HEK293 (cell line): ENCODE data around the gene RAD9B.

Source experiments
- EGR2 ChIP-seq: fragments of 450-650 bp; formaldehyde crosslinking; IDR thresholded peaks from 2 replicates; pipeline ENCODE4 v1.5.1; 2016; ENCODE audit warnings: low read depth, missing biosample characterization, missing genetic modification characterization
- GFI1B ChIP-seq: fragments of 450-650 bp; formaldehyde crosslinking; IDR thresholded peaks from 2 replicates; pipeline ENCODE4 v1.5.1; 2016; ENCODE audit warnings: missing biosample characterization, missing genetic modification characterization
- HOXC10 ChIP-seq: sonication (generic); formaldehyde crosslinking; IDR thresholded peaks from 2 replicates; pipeline ENCODE4 v1.8.1; 2023; ENCODE audit warnings: mild to moderate bottlenecking, missing genetic modification reagents
- HOXD13 ChIP-seq: sonication (generic); formaldehyde crosslinking; IDR thresholded peaks from 2 replicates; pipeline ENCODE4 v1.8.0; 2022; ENCODE audit warnings: missing genetic modification reagents, borderline replicate concordance
- PRDM1 ChIP-seq: fragments of 450-650 bp; formaldehyde crosslinking; IDR thresholded peaks from 2 replicates; pipeline ENCODE4; 2016; ENCODE audit warnings: missing biosample characterization, missing genetic modification characterization
- SALL2 ChIP-seq: fragments of 450-650 bp; formaldehyde crosslinking; IDR thresholded peaks from 2 replicates; pipeline ENCODE4 v1.5.0; 2017; ENCODE audit warnings: missing biosample characterization, mild to moderate bottlenecking, missing genetic modification characterization, borderline replicate concordance
- SP7 ChIP-seq: fragments of 450-650 bp; formaldehyde crosslinking; IDR thresholded peaks from 2 replicates; pipeline ENCODE4 v1.5.1; 2016; ENCODE audit warnings: missing biosample characterization, missing genetic modification characterization
- YY1 ChIP-seq: fragments of 450-650 bp; formaldehyde crosslinking; IDR thresholded peaks from 2 replicates; pipeline ENCODE4 v1.5.1; 2018; ENCODE audit warnings: missing biosample characterization, missing genetic modification characterization
- ZBTB17 ChIP-seq: fragments of 450-650 bp; formaldehyde crosslinking; IDR thresholded peaks from 2 replicates; pipeline ENCODE4 v1.5.1; 2016; ENCODE audit warnings: missing biosample characterization, missing genetic modification characterization
- ZBTB21 ChIP-seq: fragments of 450-650 bp; formaldehyde crosslinking; IDR thresholded peaks from 2 replicates; pipeline ENCODE4 v1.5.1; 2017; ENCODE audit warnings: missing biosample characterization, missing genetic modification characterization
- ZFP3 ChIP-seq: fragments of 450-650 bp; formaldehyde crosslinking; IDR thresholded peaks from 2 replicates; pipeline ENCODE4 v1.5.1; 2016; ENCODE audit warnings: low read depth, missing biosample characterization, missing genetic modification characterization
- ZNF114 ChIP-seq: fragments of 450-650 bp; formaldehyde crosslinking; IDR thresholded peaks from 2 replicates; pipeline ENCODE4 v1.5.0; 2017; ENCODE audit warnings: missing biosample characterization, missing genetic modification characterization
- ZNF140 ChIP-seq: fragments of 450-650 bp; formaldehyde crosslinking; IDR thresholded peaks from 2 replicates; pipeline ENCODE4 v1.5.1; 2016; ENCODE audit warnings: missing biosample characterization, missing genetic modification characterization
- ZNF148 ChIP-seq: fragments of 450-650 bp; formaldehyde crosslinking; IDR thresholded peaks from 2 replicates; pipeline ENCODE4 v1.5.0; 2017; ENCODE audit warnings: missing biosample characterization, missing genetic modification characterization, borderline replicate concordance
- ZNF202 ChIP-seq: fragments of 450-650 bp; formaldehyde crosslinking; IDR thresholded peaks from 2 replicates; pipeline ENCODE4 v1.5.1; 2016; ENCODE audit warnings: missing biosample characterization, missing genetic modification characterization, borderline replicate concordance
- ZNF221 ChIP-seq: fragments of 450-650 bp; formaldehyde crosslinking; IDR thresholded peaks from 2 replicates; pipeline ENCODE4 v1.5.1; 2017; ENCODE audit warnings: missing biosample characterization, missing genetic modification characterization, borderline replicate concordance
- ZNF292 ChIP-seq: fragments of 450-650 bp; formaldehyde crosslinking; IDR thresholded peaks from 2 replicates; pipeline ENCODE4 v1.5.1; 2016; ENCODE audit warnings: low read depth, missing biosample characterization, missing genetic modification characterization, borderline replicate concordance
- ZNF404 ChIP-seq: fragments of 450-650 bp; formaldehyde crosslinking; IDR thresholded peaks from 2 replicates; pipeline ENCODE4 v1.5.1; 2017; ENCODE audit warnings: missing biosample characterization, missing genetic modification characterization
- ZNF449 ChIP-seq: fragments of 450-650 bp; formaldehyde crosslinking; IDR thresholded peaks from 2 replicates; pipeline ENCODE4 v1.5.1; 2017; ENCODE audit warnings: missing biosample characterization, mild to moderate bottlenecking, missing genetic modification characterization, moderate library complexity
- ZNF473 ChIP-seq: fragments of 450-650 bp; formaldehyde crosslinking; IDR thresholded peaks from 2 replicates; pipeline ENCODE4 v1.5.1; 2017; ENCODE audit warnings: missing biosample characterization, missing genetic modification characterization
- ZNF501 ChIP-seq: fragments of 450-650 bp; formaldehyde crosslinking; IDR thresholded peaks from 2 replicates; pipeline ENCODE4 v1.5.1; 2016; ENCODE audit warnings: missing biosample characterization, missing genetic modification characterization
- ZNF548 ChIP-seq: fragments of 450-650 bp; formaldehyde crosslinking; IDR thresholded peaks from 2 replicates; pipeline ENCODE4 v1.5.1; 2016; ENCODE audit warnings: missing biosample characterization, missing genetic modification characterization
- ZNF626 ChIP-seq: fragments of 450-650 bp; sonication (Bioruptor Pico); formaldehyde crosslinking; IDR thresholded peaks from 2 replicates; pipeline ENCODE4 v1.5.1; 2018; ENCODE audit warnings: missing biosample characterization, missing genetic modification characterization, inconsistent platforms
- ZNF654 ChIP-seq: fragments of 450-650 bp; formaldehyde crosslinking; IDR thresholded peaks from 2 replicates; pipeline ENCODE4 v1.5.1; 2016; ENCODE audit warnings: low read depth, missing biosample characterization, missing genetic modification characterization
- ZNF777 ChIP-seq: fragments of 450-650 bp; formaldehyde crosslinking; IDR thresholded peaks from 2 replicates; pipeline ENCODE4 v1.5.1; 2017; ENCODE audit warnings: missing biosample characterization, missing genetic modification characterization, borderline replicate concordance
- ZNF792 ChIP-seq: fragments of 450-650 bp; formaldehyde crosslinking; IDR thresholded peaks from 2 replicates; pipeline ENCODE4 v1.5.1; 2016; ENCODE audit warnings: missing biosample characterization, missing genetic modification characterization
- TF ChIP-seq, protein P1 (sequence below): fragments of 450-650 bp; formaldehyde crosslinking; IDR thresholded peaks from 2 replicates; pipeline ENCODE4 v1.5.1; 2016; ENCODE audit warnings: missing biosample characterization, missing genetic modification characterization, low read depth
- TF ChIP-seq, protein P2 (sequence below): fragments of 450-650 bp; formaldehyde crosslinking; IDR thresholded peaks from 2 replicates; pipeline ENCODE4 v1.5.1; 2016; ENCODE audit warnings: missing biosample characterization, missing genetic modification characterization, borderline replicate concordance
- TF ChIP-seq, protein P3 (sequence below): fragments of 450-650 bp; formaldehyde crosslinking; IDR thresholded peaks from 2 replicates; pipeline ENCODE4 v1.5.1; 2016; ENCODE audit warnings: missing biosample characterization, missing genetic modification characterization

RAD9B gene

DNA sequence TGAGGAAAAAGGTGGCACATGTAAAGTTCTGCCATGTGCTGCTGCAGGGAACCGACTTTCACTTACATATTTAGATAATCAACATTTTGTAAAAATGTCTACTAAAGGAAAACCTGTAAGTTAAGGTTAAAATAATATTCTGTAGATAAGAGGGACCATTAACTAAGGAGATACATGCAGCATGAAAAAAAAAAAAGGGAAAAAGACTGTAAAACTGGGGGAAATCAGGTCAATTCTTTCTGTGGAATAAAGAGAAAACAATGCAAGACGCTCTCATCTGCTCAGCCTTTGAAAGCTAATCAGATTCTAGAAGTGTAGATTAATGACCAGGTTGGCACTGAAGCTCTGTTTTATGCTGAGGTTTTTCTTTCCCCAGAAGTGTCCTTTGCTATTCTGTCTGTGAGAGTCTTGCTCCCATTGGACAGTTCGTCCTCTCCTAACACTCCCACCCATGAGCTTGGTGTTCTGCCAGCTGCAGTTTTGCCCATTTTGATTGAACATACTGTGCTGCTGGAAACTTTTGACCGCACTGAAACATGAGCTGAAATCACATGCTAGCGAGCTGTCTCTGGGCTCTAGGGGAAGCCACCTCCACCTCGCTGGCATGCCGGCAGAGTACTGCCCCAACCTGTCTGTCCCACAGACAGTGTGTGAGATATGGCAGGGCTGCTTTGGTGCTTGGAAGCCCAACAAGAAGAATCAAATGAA, 41.3 kb downstream of the RAD9B start (continued):
- TF ChIP-seq, protein P1, sequence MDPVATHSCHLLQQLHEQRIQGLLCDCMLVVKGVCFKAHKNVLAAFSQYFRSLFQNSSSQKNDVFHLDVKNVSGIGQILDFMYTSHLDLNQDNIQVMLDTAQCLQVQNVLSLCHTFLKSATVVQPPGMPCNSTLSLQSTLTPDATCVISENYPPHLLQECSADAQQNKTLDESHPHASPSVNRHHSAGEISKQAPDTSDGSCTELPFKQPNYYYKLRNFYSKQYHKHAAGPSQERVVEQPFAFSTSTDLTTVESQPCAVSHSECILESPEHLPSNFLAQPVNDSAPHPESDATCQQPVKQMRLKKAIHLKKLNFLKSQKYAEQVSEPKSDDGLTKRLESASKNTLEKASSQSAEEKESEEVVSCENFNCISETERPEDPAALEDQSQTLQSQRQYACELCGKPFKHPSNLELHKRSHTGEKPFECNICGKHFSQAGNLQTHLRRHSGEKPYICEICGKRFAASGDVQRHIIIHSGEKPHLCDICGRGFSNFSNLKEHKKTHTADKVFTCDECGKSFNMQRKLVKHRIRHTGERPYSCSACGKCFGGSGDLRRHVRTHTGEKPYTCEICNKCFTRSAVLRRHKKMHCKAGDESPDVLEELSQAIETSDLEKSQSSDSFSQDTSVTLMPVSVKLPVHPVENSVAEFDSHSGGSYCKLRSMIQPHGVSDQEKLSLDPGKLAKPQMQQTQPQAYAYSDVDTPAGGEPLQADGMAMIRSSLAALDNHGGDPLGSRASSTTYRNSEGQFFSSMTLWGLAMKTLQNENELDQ, result no peak
- TF ChIP-seq ZBTB17 (tag by site-specific recombination) (peak; percentile 94), ZNF140 (no peak), EGR2 (no peak), ZNF792 (no peak), ZNF654 (tag by site-specific recombination) (no peak), PRDM1 (tag by site-specific recombination) (peak; percentile 72; the same call in 1 of the 2 replicates), ZNF404 (no peak), ZNF548 (tag by site-specific recombination) (no peak), ZFP3 (tag by site-specific recombination) (no peak), HOXC10 (CRISPR knock-in tag) (no peak), ZNF473 (tag by site-specific recombination) (no peak), HOXD13 (CRISPR knock-in tag) (no peak), ZNF501 (no peak), ZNF221 (tag by site-specific recombination) (no peak), SALL2 (no peak), ZNF292 (tag by site-specific recombination) (no peak), YY1 (tag by site-specific recombination) (no peak), ZNF202 (tag by site-specific recombination) (no peak), ZNF626 (tag by site-specific recombination) (no peak), ZBTB21 (tag by site-specific recombination) (no peak), ZNF148 (no peak), GFI1B (tag by site-specific recombination) (peak; percentile 58), ZNF114 (no peak), ZNF449 (tag by site-specific recombination) (peak; percentile 91), SP7 (tag by site-specific recombination) (peak; percentile 90), ZNF777 (tag by site-specific recombination) (no peak)
- TF ChIP-seq, protein P2, sequence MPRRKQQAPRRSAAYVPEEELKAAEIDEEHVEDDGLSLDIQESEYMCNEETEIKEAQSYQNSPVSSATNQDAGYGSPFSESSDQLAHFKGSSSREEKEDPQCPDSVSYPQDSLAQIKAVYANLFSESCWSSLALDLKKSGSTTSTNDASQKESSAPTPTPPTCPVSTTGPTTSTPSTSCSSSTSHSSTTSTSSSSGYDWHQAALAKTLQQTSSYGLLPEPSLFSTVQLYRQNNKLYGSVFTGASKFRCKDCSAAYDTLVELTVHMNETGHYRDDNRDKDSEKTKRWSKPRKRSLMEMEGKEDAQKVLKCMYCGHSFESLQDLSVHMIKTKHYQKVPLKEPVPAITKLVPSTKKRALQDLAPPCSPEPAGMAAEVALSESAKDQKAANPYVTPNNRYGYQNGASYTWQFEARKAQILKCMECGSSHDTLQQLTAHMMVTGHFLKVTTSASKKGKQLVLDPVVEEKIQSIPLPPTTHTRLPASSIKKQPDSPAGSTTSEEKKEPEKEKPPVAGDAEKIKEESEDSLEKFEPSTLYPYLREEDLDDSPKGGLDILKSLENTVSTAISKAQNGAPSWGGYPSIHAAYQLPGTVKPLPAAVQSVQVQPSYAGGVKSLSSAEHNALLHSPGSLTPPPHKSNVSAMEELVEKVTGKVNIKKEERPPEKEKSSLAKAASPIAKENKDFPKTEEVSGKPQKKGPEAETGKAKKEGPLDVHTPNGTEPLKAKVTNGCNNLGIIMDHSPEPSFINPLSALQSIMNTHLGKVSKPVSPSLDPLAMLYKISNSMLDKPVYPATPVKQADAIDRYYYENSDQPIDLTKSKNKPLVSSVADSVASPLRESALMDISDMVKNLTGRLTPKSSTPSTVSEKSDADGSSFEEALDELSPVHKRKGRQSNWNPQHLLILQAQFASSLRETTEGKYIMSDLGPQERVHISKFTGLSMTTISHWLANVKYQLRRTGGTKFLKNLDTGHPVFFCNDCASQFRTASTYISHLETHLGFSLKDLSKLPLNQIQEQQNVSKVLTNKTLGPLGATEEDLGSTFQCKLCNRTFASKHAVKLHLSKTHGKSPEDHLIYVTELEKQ (tag by site-specific recombination), result peak; percentile 7; the same call in 1 of the 2 replicates
- TF ChIP-seq, protein P3, sequence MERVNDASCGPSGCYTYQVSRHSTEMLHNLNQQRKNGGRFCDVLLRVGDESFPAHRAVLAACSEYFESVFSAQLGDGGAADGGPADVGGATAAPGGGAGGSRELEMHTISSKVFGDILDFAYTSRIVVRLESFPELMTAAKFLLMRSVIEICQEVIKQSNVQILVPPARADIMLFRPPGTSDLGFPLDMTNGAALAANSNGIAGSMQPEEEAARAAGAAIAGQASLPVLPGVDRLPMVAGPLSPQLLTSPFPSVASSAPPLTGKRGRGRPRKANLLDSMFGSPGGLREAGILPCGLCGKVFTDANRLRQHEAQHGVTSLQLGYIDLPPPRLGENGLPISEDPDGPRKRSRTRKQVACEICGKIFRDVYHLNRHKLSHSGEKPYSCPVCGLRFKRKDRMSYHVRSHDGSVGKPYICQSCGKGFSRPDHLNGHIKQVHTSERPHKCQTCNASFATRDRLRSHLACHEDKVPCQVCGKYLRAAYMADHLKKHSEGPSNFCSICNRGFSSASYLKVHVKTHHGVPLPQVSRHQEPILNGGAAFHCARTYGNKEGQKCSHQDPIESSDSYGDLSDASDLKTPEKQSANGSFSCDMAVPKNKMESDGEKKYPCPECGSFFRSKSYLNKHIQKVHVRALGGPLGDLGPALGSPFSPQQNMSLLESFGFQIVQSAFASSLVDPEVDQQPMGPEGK (tag by site-specific recombination), result peak; percentile 75
